Heart left ventricle (tissue), 13 donors: ENCODE data around the gene SH3TC1.

ENCODE experiments used
- CTCF ChIP-seq, 12 donors: fragments of 200-600 bp; sonication (generic) in 4 of 12; IDR thresholded peaks; one replicate each; pipeline versions ENCODE4 v1.5.0 to v1.8.0; 2018 to 2022; ENCODE audit warnings: antibody characterized with exemption in 12 of 12, mild to moderate bottlenecking in 5 of 12
- POLR2A ChIP-seq, 2 donors: fragments of 450-650 bp; IDR thresholded peaks; one replicate each; pipeline ENCODE4 v1.6.1; 2017; ENCODE audit warnings: antibody characterized with exemption in 2 of 2, mild to moderate bottlenecking in 2 of 2, moderate library complexity in 2 of 2
- donor health status: ischemic (EF 13 %, LVEDD 7.1; RV severe dilation, severe dysfunction).
- donor health status: DM: no; HTN: yes; CAD: no.
- donor health status: DM: no; HTN: no; CAD: no.
- donor health status: ischemic (EF 25% LVEDD 6.9; RV normal size, moderate dysfunction).
- donor health status: ischemic (EF 25% LVEDD 5.7; RV mildly dilated, moderate dysfunction).
- donor health status: ischemic (EF 35%, LVEDD 5.7; RV mildly dilated, moderate dysfunction).
- donor health status: nonischemic (EF 11% LVEDD 7.7; RV severe dilation, severe dysfunction).
- donor health status: DM: yes; HTN: yes; CAD: no.
- donor health status: PGD.
- donor health status: ischemic (EF 29% LVEDD 5.4; RV normal size, mild dysfunction).
- donor health status: nonischemic (EF 23%, LVEDD 6.1; RV moderate dilation, normal function).

- TF ChIP-seq CTCF (IDR thresholded peaks at IDR 0.05), result no peak
- no peak for TF ChIP-seq POLR2A (IDR thresholded peaks at IDR 0.05)
Measured at GRCh38 chr4:8195841-8196458, 3.1 kb upstream of the SH3TC1 start.
